A204.1 (cell line): Measurements from ENCODE around the gene PHC2.

Source experiments
- FAIRE-seq: peaks from 2 replicates; lab custom pipeline; 2012; peaks lifted over from hg19 to GRCh38; lab: Jason Lieb, UNC

Gene PHC2

GRCh38 chr1:33430692-33431593, at the start of gene PHC2:
Gene PHC2, minus strand, starts transcription at chr1:33431095. Its CDS starts 55,556 bp downstream, at chr1:33375539.
- FAIRE-seq: no peak

- FAIRE-seq: no peak
These were observed 46.6 kb upstream of the PHC2 start for GRCh38 chr1:33477451-33477850.

GRCh38 chr1:33473900-33474299, 43.0 kb upstream of the PHC2 start:
- no peak for FAIRE-seq

GRCh38 chr1:33472269-33472980, 41.5 kb upstream of the PHC2 start, which contains the start of gene ZSCAN20:
Gene ZSCAN20, plus strand, starts transcription at chr1:33472645. Its CDS starts 6,644 bp downstream, at chr1:33479289.
- peak; percentile 96 for FAIRE-seq

- FAIRE-seq: no peak
These were observed 40.5 kb upstream of the PHC2 start for GRCh38 chr1:33471416-33471815.

- FAIRE-seq: no peak
These were observed 39.7 kb upstream of the PHC2 start for GRCh38 chr1:33470495-33471012.

- no peak for FAIRE-seq
These were observed 38.8 kb upstream of the PHC2 start for GRCh38 chr1:33469691-33470090.

GRCh38 chr1:33468967-33469366, 38.1 kb upstream of the PHC2 start:
- no peak for FAIRE-seq

- no peak for FAIRE-seq
These were observed 37.6 kb upstream of the PHC2 start for GRCh38 chr1:33468531-33468930.

- no peak for FAIRE-seq
These were observed 37.1 kb upstream of the PHC2 start for GRCh38 chr1:33468011-33468410.

- FAIRE-seq: no peak
These were observed 35.3 kb upstream of the PHC2 start for GRCh38 chr1:33466159-33466558.

GRCh38 chr1:33465316-33465715, 34.4 kb upstream of the PHC2 start:
- no peak for FAIRE-seq

GRCh38 chr1:33464552-33464951, 33.7 kb upstream of the PHC2 start:
- FAIRE-seq: no peak

GRCh38 chr1:33462405-33463164, 31.7 kb upstream of the PHC2 start:
- FAIRE-seq: no peak

- no peak for FAIRE-seq
These were observed 30.2 kb upstream of the PHC2 start for GRCh38 chr1:33460947-33461629.

GRCh38 chr1:33460144-33460543, 29.2 kb upstream of the PHC2 start:
- FAIRE-seq: no peak

GRCh38 chr1:33459691-33460090, 28.8 kb upstream of the PHC2 start:
- FAIRE-seq: no peak

GRCh38 chr1:33456502-33456886, 25.6 kb upstream of the PHC2 start:
- no peak for FAIRE-seq

- peak; percentile 25 for FAIRE-seq
These were observed 24.9 kb upstream of the PHC2 start for GRCh38 chr1:33455539-33456501.

GRCh38 chr1:33454646-33455282, 23.9 kb upstream of the PHC2 start:
- FAIRE-seq: no peak
